Measurements from ENCODE around the gene ANKS1A.

GRCh38 chr6:35108309-35108885, 219.3 kb downstream of the ANKS1A start:
- TF ChIP-seq CTCF (IDR thresholded peaks at IDR 0.05): no peak
- no peak for TF ChIP-seq POLR2A (IDR thresholded peaks at IDR 0.05)

Data from testis (tissue), 2 donors.